ENCODE measurements around the gene HOOK2.

Gene HOOK2

GRCh38 chr19:12793290-12794195, 18.2 kb upstream of the HOOK2 start:
- peak; percentile 82 for DNase-seq

GRCh38 chr19:12792853-12793289, 17.5 kb upstream of the HOOK2 start:
- DNase-seq: no peak

DNA sequence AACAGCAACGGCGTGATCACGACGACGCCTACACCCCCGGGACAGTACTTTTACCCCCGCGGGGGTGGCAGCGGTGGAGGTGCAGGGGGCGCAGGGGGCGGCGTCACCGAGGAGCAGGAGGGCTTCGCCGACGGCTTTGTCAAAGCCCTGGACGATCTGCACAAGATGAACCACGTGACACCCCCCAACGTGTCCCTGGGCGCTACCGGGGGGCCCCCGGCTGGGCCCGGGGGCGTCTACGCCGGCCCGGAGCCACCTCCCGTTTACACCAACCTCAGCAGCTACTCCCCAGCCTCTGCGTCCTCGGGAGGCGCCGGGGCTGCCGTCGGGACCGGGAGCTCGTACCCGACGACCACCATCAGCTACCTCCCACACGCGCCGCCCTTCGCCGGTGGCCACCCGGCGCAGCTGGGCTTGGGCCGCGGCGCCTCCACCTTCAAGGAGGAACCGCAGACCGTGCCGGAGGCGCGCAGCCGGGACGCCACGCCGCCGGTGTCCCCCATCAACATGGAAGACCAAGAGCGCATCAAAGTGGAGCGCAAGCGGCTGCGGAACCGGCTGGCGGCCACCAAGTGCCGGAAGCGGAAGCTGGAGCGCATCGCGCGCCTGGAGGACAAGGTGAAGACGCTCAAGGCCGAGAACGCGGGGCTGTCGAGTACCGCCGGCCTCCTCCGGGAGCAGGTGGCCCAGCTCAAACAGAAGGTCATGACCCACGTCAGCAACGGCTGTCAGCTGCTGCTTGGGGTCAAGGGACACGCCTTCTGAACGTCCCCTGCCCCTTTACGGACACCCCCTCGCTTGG, 16.9 kb upstream of the HOOK2 start:
- DNase-seq: peak; percentile 20

DNA sequence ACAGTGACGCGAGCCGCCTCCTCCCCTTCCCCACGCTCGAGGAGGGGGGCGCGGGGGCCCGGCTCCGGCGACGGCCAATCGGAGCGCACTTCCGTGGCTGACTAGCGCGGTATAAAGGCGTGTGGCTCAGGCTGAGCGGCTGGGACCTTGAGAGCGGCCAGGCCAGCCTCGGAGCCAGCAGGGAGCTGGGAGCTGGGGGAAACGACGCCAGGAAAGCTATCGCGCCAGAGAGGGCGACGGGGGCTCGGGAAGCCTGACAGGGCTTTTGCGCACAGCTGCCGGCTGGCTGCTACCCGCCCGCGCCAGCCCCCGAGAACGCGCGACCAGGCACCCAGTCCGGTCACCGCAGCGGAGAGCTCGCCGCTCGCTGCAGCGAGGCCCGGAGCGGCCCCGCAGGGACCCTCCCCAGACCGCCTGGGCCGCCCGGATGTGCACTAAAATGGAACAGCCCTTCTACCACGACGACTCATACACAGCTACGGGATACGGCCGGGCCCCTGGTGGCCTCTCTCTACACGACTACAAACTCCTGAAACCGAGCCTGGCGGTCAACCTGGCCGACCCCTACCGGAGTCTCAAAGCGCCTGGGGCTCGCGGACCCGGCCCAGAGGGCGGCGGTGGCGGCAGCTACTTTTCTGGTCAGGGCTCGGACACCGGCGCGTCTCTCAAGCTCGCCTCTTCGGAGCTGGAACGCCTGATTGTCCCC, 16.1 kb upstream of the HOOK2 start, which contains the start of gene JUNB:
TSS of gene JUNB (plus strand) at position 142 of the 706 bp plus-strand sequence. CDS start at position 428, 286 bp downstream.
- DNase-seq: peak; percentile 78

DNA sequence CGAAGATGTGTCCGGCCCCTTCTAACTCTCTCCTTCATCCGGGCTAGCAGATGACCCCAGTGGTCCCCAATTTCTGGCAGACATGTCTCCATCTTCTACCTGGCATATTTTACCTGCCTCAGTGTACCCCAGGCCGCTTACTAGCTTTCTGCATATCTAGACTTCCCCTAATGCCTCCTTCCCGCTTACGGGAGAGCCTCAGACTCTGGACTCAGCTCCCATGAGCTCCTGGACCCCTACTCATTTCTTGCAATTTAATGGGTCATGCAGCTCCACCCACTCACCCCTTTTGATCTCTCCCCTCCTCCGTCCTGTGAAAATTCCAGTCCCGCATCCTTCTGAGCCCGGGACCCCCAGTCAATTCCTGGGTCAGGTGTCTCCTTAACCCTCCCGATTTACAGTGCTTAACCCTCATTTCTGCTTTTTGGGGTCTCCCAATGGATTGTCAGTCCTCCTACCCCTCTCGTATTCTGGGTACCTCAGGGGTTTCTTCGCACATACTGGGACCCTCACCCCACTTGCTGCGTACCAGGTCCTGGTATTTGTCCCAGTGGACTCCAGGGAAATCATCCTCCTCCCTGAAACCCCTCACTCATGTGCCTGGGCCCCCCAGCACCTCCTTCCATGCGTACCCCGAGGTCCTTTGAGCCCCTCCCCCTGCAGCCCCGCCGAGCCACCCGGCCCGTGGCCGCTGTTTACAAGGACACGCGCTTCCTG, 15.4 kb upstream of the HOOK2 start:
- DNase-seq: no peak

DNA sequence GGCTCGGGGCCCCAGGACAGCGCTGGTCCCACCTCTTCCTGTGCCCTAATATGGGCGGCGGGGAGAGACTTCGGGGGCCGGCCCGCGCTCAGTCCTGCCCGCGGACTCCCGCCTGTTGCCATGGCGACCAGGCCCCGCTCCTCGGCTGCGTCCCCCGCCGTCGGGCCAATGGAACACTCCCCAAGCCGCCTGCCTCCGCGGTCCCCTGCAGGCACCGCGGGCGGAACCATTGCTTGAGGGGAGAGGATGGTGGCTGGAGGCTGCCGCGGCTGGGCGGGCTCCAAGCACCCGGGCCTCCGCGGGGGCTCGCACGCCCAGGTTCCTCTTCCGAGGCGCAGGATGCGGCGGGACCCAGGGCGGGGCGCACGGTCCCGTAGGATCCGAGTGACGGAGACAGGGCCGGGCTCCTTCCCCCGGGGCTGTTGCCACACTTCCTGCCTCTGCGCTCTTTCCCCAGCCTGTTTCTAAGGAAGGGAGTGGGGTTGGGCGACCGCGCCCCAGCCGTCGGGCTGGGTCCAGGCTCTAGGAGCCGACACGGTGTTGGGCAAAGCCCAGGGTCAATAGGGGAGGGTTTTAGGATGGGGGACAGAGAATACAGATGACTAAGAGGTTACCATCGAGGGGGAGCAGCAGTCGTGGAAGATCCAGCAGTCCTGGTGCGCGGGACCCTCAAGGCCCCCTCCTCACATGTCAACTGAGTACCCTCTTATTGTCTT, 14.7 kb upstream of the HOOK2 start:
- peak; percentile 57 for DNase-seq

DNA sequence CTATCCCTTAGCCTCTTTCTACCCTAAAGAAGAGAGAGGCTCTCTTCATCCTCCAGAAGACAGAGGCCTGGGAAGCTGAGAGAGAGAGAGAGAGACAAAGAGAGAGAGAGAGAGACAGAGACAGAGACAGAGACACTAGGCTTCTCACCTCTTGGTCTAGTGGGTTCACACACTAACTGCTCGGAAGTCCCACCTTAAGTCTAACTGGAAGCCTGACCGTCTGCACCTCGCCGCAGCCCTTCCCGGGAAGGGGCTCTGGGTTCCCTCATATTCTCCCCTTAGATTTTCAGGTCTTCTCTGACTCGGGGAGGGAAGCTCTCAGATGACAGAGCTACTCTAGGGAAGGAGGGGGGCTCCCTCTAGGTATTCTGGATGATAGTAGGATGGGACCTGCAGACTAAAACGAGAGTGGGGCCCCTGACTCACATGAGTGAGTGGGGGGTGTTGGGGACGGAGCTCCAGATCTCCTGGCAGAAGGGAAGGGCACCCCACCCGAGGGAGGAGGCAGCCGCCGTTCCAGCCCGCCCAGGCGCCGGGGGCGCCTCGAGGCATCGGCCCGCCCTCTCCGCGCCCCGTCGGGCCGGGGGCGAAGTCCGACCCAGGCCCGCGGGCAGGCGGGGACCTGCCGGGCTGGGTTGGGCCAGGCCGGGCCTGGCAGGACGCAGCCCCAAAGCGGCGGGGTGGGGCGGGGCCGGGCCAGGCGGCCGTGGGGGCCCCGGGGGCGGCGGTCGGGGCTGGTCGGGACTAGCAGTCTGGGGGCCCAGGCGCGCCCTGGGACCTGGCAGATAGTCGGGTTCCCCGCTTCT, 13.9 kb upstream of the HOOK2 start:
- peak; percentile 23 for DNase-seq

DNA sequence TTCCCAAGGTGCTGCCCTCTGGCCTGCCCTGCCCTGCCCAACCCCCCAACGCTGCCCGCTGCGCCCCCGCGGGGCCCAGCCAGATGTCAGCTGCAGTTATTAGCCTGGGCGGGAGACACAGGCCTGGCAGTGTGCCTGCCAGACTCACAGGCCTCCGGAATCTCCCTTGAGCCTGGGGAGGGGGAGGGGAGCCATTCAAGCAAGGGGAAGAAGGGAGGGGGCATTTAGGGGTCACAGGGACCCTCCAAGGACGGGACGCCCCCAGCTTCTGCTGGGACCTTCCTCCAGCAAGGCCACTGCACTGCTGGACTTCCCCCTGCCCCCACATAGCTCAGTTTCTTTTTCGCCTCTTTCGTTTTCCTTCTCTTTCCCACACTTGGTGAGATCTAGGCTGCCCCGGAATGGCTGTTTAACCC, 13.3 kb upstream of the HOOK2 start:
- DNase-seq: peak; percentile 21

- no peak for DNase-seq
Measured at GRCh38 chr19:12788042-12788681, 12.8 kb upstream of the HOOK2 start.

DNA sequence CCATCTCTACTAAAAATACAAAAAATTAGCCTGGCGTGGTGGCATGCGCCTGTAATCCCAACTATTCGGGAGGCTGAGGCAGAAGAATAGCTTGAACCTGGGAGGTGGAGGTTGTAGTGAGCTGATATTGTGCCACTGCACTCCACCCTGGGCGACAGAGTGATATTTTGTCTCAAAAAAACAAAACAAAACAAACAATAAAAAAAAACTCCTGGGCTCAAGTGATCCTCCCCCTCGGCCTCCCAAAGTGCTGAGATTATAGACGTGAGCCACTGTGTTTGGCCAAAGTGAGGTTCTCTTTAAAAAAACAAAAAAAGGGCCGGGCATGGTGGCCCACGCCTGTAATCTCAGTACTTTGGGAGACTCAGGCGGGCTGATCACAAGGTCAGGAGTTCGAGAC, 12.1 kb upstream of the HOOK2 start:
- DNase-seq: no peak

- DNase-seq: no peak
Measured at GRCh38 chr19:12786952-12787351, 11.6 kb upstream of the HOOK2 start.

DNA sequence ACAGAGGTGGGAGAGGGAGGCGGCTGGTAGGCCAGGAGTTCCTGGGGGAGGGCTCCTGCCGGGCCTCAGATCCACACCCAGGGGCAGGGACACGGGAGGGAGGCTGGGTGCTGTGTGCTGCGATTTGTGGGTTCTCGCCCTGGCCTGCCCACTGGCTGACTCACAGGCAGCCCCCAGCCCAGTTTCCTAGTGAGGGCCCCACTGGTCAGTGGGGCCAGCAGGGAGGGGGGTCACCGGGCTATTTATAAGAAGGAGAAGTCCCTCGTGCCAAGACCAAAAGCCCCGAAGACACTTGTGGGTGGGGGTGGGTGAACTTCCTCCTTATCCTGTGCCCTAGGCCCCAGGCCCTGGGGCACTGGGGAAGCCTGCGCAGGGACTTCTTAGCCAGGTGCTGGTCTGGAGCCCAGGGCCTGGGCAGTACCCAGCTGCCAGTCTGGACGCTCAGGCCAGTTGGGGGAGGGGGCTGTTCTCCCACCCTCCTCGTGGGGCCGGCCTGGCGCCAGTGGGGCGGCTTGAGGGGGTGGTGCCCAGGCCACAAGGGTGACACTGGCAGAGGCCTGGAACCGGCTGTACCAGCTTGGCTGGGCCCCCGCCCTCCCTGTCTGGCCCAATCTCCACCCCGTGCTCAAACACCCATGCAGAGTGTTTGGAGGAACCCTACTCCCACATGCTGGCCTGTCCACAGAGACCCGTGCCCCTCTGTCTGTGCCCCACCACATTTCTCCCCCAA, 11.0 kb upstream of the HOOK2 start:
- DNase-seq: no peak

- no peak for DNase-seq
Measured at GRCh38 chr19:12785431-12786031, 10.2 kb upstream of the HOOK2 start.

DNA sequence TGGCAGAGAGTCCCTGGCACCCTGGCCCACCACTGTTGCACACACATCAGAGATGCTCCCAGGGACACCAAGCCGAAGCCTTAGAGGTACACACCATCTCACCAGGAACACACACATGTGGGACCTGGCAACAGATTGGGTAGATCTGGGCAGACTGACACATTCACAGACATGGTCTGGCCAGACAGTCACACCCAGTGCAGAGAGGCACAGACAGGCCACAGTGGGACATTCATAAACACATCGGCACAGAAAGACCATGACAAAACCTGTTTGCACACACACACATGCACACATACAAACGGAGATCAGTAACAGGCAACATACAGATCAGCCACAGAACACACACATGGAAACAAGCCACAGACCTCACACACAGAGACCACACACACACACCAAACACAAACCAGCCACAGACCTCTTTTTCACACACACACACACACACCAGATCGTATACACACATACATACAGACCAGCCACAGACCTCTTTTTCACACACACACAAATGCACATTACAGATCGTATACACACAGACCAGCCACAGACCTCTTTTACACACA, 9.6 kb upstream of the HOOK2 start:
- no peak for DNase-seq

- DNase-seq: no peak
Measured at GRCh38 chr19:12784394-12784870, 9.1 kb upstream of the HOOK2 start.

DNA sequence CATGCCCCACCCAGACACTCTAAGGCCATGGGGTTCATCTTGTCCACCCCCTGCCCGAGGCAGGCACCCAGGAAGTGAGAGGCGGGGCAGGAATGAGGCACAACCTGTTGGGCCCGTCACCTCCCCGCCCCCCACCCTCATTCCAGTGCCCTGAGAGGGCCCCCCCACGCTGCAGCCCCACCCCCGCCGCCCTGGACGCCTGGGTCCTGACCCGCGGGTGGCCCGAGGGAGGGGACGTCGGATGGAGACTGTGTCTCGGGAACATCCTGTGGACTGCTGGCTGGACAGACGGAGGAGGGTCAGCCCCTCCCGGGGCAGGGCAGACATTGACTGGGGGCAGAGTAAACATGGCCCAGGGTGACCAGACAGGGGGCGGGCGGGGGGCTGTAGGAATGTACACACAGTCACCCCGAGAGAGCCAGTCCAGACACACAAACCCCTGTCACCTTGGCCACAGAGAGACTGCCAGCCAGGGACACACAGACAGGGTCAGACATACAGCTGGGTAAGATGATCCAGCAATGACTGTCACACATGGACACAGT, 8.6 kb upstream of the HOOK2 start:
- DNase-seq: no peak

DNA sequence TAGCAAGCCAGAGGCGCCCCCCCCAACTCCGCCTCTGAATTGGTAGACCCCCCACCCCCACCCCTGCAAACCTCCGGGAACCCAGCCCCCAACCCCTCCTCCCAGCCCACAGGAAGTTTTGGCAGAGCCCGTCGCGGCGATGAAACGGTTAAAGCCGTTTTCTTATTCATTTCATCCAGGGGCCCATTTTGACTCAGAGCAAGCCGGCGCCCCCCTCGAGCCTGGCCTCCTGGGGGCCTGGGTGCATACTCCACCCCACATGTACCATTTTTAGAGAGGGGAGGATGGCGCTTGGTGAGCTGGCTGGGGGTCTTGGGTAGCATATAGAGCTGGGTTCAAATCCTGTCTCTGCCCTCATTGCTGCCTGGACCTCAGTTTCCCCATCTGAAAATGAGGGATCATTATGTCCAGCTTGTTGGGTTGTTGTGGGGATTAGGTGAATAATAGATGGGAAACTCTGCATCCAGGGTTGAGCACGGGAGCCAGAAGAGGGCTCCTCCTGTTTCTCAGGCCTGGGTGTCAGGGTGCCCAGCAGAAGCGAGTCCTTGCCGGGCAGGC, 8.0 kb upstream of the HOOK2 start:
- no peak for DNase-seq

Measured in NCI-H1694 treated with DMSO at 0.1 percent for 48 hours (cell line).